Activated CD8-positive, alpha-beta T cell treated with anti-CD3 and anti-CD28 coated beads, Interleukin-2, amount 10 ng/mL, durations not matched to agents 7 days and 5 days (primary cell): ENCODE measurements around the gene PTMS. TPM values are rescaled to one million over a fixed set of nuclear protein-coding genes. Genes with fewer than 3 reads are reported as not detected.

Source experiments
- ATAC-seq: fragments of 150-1000 bp; cut with Tn5 transposase; one replicate; pipeline ENCODE4 v1.10.0; 2021; ENCODE audit warnings: moderate library complexity
- CTCF ChIA-PET: fragments of 350-600 bp; sonication (Branson Sonifier 250); formaldehyde crosslinking; loops from one replicate; lab custom pipeline; 2021; ENCODE audit warnings: antibody characterized with exemption; lab: Charles Lee
- POLR2A ChIA-PET: fragments of 350-600 bp; sonication (Branson Sonifier 250); formaldehyde crosslinking; loops from one replicate; lab custom pipeline; 2021; ENCODE audit warnings: antibody characterized with exemption; lab: Charles Lee
- DNase-seq: peaks from one replicate; pipeline ENCODE4 v3.0.0-alpha.2; 2020
- H3K27ac Mint-ChIP-seq: one replicate; pipeline ENCODE4 v1.8.0; 2021; ENCODE audit warnings: mild to moderate bottlenecking, mixed read lengths
- H3K27me3 Mint-ChIP-seq: one replicate; pipeline ENCODE4 v1.8.0; 2021; ENCODE audit warnings: low read depth, mixed read lengths
- H3K36me3 Mint-ChIP-seq: one replicate; pipeline ENCODE4 v1.8.0; 2021; ENCODE audit warnings: low read depth, mixed read lengths
- H3K4me1 Mint-ChIP-seq: one replicate; pipeline ENCODE4 v1.8.0; 2021; ENCODE audit warnings: low read depth, mixed read lengths
- H3K4me3 Mint-ChIP-seq: one replicate; pipeline ENCODE4 v1.8.0; 2021; ENCODE audit warnings: mild to moderate bottlenecking, mixed read lengths
- H3K9me3 Mint-ChIP-seq: one replicate; pipeline ENCODE4 v1.8.0; 2022; ENCODE audit warnings: mixed read lengths; ENCODE audit not compliant: insufficient read depth
- total RNA-seq, 2 experiments: library from RNA; stranded (reverse); gene quantifications; one replicate each; pipeline ENCODE4 v1.2.3, GENCODE V29; 2021

The PTMS gene
- total RNA-seq, 2 experiments from 2014 or later = 42.9 to 47.4 TPM

DNA sequence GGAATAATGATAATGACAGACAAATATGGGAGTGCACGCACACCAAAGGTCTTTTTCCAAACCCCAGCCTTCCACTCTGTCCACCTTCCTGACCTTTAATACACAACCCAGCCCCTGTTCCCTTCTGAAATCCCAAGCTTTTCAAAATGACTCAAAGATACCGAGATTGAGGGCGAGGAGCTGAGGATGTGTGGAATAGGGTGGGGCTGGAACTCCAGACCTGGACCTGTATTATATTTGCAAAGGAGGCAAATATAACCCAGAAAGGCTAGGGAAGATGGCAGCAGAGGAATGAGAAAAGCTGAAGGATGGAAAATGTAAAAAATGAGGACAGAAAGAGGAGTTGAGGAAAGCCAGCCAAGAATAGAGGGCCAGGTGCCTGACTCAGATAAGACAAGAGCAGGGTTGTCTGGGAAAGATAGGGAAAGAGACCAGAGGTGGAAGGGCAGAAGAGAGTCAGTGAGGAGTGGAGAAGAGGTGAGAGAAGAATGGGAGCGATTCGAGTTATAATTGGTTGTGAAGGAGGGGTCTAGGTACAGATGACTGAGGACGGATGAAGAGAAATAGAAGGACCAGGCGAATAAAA lies 1.0 kb upstream of the PTMS start:
- peaks cover 52% of the 10 kb centered on the region for H3K4me1 Mint-ChIP-seq
- peak overlapping the region; percentile 12 for H3K27ac Mint-ChIP-seq
- peak overlapping the region; percentile 76 for H3K4me3 Mint-ChIP-seq
- no peaks in the 10 kb centered on the region for H3K9me3 Mint-ChIP-seq
- POLR2A ChIA-PET = interaction anchor here (0.6 to 4.4 kb wide), 6 partner anchors 8 to 198 kb away, joined by 3 to 35 read pairs (median 3); partner anchors contain the start of genes C12orf57, MLF2 and P3H3
- ATAC-seq (no peak), DNase-seq (no peak)
- H3K27me3 Mint-ChIP-seq = peaks cover 39% of the 10 kb centered on the region
- H3K36me3 Mint-ChIP-seq = no peaks in the 10 kb centered on the region
- CTCF ChIA-PET = interaction anchor here (2.0 to 20.8 kb wide), 3 partner anchors 8 to 41 kb away, joined by 11 to 378 read pairs (median 160); partner anchors contain the start of genes COPS7A and MLF2

DNA sequence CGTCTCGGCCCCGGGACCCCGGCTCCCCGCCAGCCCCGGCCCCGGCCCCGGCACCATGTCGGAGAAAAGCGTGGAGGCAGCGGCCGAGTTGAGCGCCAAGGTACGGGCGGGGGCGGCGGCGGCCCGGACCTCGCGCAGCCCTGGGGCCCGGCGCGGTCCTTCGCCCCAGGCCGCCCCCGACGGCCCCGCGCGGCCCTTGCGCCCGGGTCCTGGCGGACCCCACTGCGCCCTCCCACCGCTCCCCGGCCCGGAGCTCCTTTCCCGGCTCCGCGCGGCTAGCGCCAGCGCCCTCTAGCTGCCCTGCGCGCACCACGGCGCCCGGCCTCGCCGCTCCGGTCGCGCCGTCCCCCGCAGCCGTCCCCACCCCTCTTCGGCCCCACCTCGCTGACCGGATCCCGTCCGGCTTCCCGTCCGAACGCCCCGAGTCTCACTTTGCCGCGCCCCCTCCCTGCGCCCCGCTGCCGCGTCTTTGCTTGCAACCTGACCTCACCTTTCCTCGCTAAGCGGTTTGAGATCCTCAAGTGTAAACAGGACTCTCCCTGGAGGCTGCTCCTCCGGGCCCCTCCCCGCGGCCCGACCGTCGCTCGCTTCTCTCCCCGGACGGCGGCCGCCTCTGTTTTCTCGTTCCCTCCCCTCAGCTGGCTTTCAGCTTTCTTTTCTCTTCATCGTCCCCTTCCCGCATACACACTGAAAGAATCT lies 637 bp downstream of the PTMS start:
- ATAC-seq (peak; percentile 77), DNase-seq (peak; percentile 68)
- Mint-ChIP-seq H3K9me3 (no peaks in the 10 kb centered on the region), H3K4me1 (peaks cover 66% of the 10 kb centered on the region), H3K27me3 (peaks cover 34% of the 10 kb centered on the region), H3K4me3 (peak overlapping the region; percentile 86), H3K27ac (peak overlapping the region; percentile 74), H3K36me3 (peaks cover 5% of the 10 kb centered on the region)
- POLR2A ChIA-PET = interaction anchor here (0.6 to 4.4 kb wide), 8 partner anchors 13 to 177 kb away, joined by 3 to 35 read pairs (median 4); partner anchors contain the start of genes C12orf57, CD4, MLF2 and P3H3
- CTCF ChIA-PET = interaction anchor here (0.5 to 20.8 kb wide), 26 partner anchors 9 to 177 kb away, joined by 3 to 378 read pairs (median 4); partner anchors contain the start of genes C12orf57, CD4, CDCA3 and COPS7A

DNA sequence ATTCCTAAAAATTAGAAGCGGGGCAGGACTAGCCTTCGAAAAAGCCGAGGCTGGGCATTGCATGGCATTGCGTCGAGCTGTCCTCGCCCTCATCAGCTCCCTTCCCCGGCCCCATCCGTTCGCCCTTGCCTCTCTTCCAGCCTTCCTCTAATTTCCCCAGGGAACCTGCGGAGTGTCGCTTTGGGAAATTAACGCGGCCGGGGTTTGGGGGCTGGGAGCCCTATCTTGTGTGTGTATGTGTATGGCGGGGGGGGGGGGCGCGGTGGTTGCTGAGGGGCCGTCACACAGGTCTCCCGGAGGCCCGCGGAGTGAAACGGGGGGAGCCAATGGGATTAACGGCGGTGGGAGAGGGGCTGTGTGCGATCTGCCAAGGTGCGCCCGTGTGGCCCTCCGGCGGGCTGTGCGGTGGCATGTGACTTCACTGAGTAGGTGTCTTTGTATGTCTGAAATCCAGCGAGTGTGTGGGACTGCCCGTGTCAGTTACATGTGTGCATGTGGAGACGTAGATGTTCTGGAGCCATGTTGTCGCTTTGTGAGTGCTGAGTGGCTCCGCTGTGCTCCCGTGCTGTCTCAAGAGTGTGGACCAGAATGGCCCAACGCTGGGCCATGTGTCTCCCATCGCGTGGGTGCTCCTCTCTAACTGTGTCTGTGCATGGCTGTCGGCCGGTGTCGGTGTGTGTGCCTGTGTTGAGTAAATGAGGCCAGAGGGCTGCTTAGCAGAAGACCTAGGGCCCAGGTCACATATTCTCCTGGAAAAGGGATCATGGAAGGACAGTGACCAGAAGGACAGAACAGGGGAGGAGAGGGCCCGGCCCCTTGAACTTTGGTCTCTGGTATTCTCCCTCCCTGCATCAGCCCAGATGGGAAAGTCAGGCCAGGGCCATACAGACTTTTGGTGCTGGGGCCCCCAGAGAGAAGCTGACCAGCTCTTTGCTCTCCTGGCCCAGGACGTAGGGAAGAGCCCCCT lies 1.5 kb downstream of the PTMS start:
- ChIA-PET CTCF (interaction anchor here (0.7 to 20.8 kb wide), 16 partner anchors 10 to 162 kb away, joined by 3 to 378 read pairs (median 5); partner anchors contain the start of genes CD4, CDCA3, COPS7A and GPR162), POLR2A (interaction anchor here (0.6 to 4.4 kb wide), 8 partner anchors 13 to 176 kb away, joined by 3 to 35 read pairs (median 5); partner anchors contain the start of genes C12orf57, CD4, CDCA3 and MLF2)
- Mint-ChIP-seq H3K27me3 (peaks cover 28% of the 10 kb centered on the region), H3K27ac (peak overlapping the region; percentile 74), H3K4me3 (peak overlapping the region; percentile 86), H3K4me1 (peaks cover 73% of the 10 kb centered on the region), H3K9me3 (no peaks in the 10 kb centered on the region), H3K36me3 (peaks cover 5% of the 10 kb centered on the region)
- no peak for DNase-seq
- no peak for ATAC-seq

DNA sequence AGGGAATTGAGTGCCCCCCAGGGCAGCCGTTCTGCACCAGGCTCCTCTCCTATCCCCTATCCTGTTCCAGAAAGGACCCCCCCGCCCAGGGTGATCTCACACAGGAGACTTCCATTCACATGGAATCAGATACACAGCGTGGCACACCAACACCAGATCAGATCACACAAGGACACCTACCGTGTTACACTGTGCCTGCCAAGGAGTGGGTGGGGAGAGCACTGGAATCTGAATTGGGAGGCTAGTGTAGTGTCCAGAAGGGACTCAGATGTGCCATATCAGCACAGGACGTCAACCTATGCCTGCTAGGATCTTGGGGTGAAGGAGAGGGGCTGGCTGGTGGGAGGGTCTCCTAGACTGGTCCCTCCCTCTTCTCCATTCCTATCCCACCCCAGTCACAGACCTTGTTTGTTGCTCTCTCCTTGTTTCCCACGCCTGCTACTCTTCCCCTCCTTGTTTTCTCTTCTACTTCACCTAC lies 2.3 kb downstream of the PTMS start:
- no peak overlapping the region for H3K27ac Mint-ChIP-seq
- ATAC-seq = no peak
- no peak overlapping the region for H3K4me3 Mint-ChIP-seq
- peaks cover 5% of the 10 kb centered on the region for H3K36me3 Mint-ChIP-seq
- no peak for DNase-seq
- H3K27me3 Mint-ChIP-seq = peaks cover 25% of the 10 kb centered on the region
- no peaks in the 10 kb centered on the region for H3K9me3 Mint-ChIP-seq
- ChIA-PET CTCF (interaction anchor here (10.9 to 20.8 kb wide), 2 partner anchors 11 to 13 kb away, joined by 160 to 378 read pairs; partner anchors contain the start of gene MLF2), POLR2A (interaction anchor here (2.2 to 4.4 kb wide), 2 partner anchors 15 to 83 kb away, joined by 4 to 35 read pairs; partner anchors contain the start of genes CDCA3, MLF2 and USP5)
- peaks cover 81% of the 10 kb centered on the region for H3K4me1 Mint-ChIP-seq

DNA sequence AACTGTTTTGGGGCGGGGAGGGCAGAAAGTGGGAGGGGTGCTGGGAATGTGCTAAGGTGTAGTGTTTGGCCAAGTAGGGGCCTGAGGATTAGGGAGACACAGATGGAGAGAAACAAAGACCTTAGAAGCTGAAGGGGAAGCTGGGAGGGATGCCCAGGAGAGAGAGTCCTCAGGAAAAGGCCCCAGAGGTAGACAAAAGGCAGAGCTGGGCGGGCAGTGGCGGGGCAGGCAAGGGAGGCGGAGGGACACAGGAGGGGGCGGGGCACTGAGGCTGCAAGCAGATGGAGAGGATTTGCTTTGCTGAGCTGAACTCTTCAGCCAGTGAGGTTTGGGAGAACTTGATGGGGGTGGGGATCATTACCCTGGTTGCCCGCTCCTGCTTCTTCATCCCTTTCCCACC lies 2.8 kb downstream of the PTMS start:
- Mint-ChIP-seq H3K4me3 (no peak overlapping the region), H3K27ac (no peak overlapping the region), H3K27me3 (peaks cover 24% of the 10 kb centered on the region), H3K9me3 (no peaks in the 10 kb centered on the region), H3K36me3 (peaks cover 5% of the 10 kb centered on the region), H3K4me1 (peaks cover 78% of the 10 kb centered on the region)
- ChIA-PET POLR2A (interaction anchor here (2.2 to 4.4 kb wide), 2 partner anchors 16 to 82 kb away, joined by 4 to 35 read pairs; partner anchors contain the start of genes CDCA3, MLF2 and USP5), CTCF (interaction anchor here (1.7 to 20.8 kb wide), 3 partner anchors 11 to 104 kb away, joined by 5 to 378 read pairs (median 160); partner anchors contain the start of genes MLF2 and SPSB2)
- no peak for DNase-seq
- no peak for ATAC-seq

DNA sequence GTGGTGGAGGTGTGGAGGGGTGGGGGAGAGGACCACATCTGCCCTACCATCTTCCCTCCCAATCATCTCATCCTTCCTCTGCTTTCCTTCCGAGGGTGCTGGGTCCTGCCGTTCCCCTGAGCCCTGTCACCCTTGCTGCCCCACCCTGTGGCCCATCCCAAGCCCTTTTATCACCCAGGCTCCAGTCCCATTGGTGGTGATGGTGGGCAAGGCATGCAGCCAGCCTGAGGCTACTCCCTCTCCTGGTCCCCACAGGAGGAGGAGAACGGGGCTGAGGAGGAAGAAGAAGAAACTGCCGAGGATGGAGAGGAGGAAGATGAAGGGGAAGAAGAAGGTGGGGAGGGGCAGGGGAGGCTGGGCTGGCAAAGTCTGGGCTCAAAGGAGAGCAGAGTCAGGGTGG lies 3.5 kb downstream of the PTMS start:
- H3K36me3 Mint-ChIP-seq = peaks cover 11% of the 10 kb centered on the region
- POLR2A ChIA-PET = interaction anchor here (0.6 to 9.3 kb wide), 4 partner anchors 16 to 174 kb away, joined by 3 to 66 read pairs (median 4); partner anchors contain the start of genes CDCA3, COPS7A, MLF2 and RNU7-1
- DNase-seq = no peak
- CTCF ChIA-PET = interaction anchor here (1.7 to 20.8 kb wide), 3 partner anchors 11 to 103 kb away, joined by 5 to 378 read pairs (median 160); partner anchors contain the start of genes MLF2 and SPSB2
- no peak for ATAC-seq
- peaks cover 17% of the 10 kb centered on the region for H3K27me3 Mint-ChIP-seq
- peaks cover 78% of the 10 kb centered on the region for H3K4me1 Mint-ChIP-seq
- no peak overlapping the region for H3K27ac Mint-ChIP-seq
- H3K9me3 Mint-ChIP-seq = no peaks in the 10 kb centered on the region
- H3K4me3 Mint-ChIP-seq = no peak overlapping the region

DNA sequence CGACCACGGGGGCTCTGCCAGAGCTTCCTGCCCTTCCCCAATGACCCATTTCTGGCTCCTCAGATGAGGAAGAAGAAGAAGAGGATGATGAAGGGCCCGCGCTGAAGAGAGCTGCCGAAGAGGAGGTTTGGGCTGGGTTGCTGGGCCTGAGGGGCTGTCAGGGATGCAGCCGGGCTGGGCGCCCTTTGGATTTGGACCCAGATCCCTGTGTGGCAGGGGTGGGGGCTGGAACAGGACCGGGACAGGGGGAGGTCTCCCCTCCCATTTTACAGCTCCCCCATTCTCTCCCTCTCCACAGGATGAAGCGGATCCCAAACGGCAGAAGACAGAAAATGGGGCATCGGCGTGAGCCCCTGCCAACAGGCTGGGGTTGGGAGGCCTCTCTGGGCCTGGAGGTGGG lies 3.9 kb downstream of the PTMS start:
- POLR2A ChIA-PET = interaction anchor here (0.6 to 9.3 kb wide), 3 partner anchors 17 to 173 kb away, joined by 3 to 66 read pairs (median 5); partner anchors contain the start of genes COPS7A, MLF2 and RNU7-1
- Mint-ChIP-seq H3K4me1 (peaks cover 80% of the 10 kb centered on the region), H3K27ac (no peak overlapping the region), H3K9me3 (no peaks in the 10 kb centered on the region), H3K4me3 (no peak overlapping the region), H3K36me3 (peaks cover 15% of the 10 kb centered on the region), H3K27me3 (peaks cover 15% of the 10 kb centered on the region)
- DNase-seq (no peak), ATAC-seq (no peak)
- CTCF ChIA-PET = interaction anchor here (1.7 to 20.8 kb wide), 4 partner anchors 11 to 103 kb away, joined by 5 to 378 read pairs (median 86); partner anchors contain the start of genes MLF2 and SPSB2

DNA sequence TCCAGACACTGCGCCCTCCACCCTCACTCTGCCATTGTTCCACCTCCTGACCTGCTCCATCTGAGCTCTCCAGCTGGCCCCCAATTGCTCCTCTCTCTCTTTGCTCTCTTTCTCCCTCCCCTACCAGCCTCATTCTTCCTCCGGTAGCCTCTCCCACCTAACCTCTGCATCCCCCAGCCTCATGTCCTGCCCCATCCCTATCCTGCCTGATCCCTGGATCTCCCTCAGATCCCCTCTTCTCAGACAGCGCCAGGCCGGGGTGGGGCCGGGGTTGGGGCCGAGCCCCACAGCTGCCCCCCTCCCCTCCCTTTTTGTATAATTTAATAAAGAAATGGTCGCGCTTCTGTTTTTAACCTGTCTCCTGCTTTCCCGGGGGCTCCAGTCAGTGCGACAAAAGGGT lies 4.4 kb downstream of the PTMS start:
- ATAC-seq (no peak), DNase-seq (no peak)
- POLR2A ChIA-PET = interaction anchor here (1.2 to 9.3 kb wide), 2 partner anchors 17 to 46 kb away, joined by 3 to 66 read pairs; partner anchors contain the start of genes COPS7A and MLF2
- CTCF ChIA-PET = interaction anchor here (1.7 to 20.8 kb wide), 5 partner anchors 11 to 102 kb away, joined by 5 to 378 read pairs (median 13); partner anchors contain the start of genes MLF2 and SPSB2
- H3K4me1 Mint-ChIP-seq = peaks cover 80% of the 10 kb centered on the region
- peak overlapping the region; percentile 72 for H3K27ac Mint-ChIP-seq
- peaks cover 10% of the 10 kb centered on the region for H3K27me3 Mint-ChIP-seq
- no peak overlapping the region for H3K4me3 Mint-ChIP-seq
- peaks cover 18% of the 10 kb centered on the region for H3K36me3 Mint-ChIP-seq
- no peaks in the 10 kb centered on the region for H3K9me3 Mint-ChIP-seq

DNA sequence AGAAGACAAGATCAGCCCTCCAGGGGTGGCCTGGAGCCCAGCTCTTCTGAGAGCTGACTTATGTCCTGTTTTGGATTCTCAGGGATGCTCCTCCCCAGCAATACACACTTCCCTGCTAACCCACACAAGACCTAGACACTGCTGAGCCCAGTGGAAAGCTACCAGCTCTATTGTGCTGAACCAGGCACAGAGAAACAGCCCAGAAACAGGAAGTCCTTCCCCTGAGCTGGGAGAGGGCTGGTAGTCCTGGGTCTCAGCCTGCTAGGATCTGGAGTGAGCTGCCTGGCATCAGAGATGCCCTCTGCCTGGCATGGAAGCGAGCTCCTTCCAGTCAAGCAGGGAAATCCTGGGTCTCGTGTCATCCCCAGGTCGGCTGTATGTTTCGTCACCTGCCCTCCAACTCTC lies 4.9 kb downstream of the PTMS start:
- H3K27me3 Mint-ChIP-seq = peaks cover 6% of the 10 kb centered on the region
- peaks cover 22% of the 10 kb centered on the region for H3K36me3 Mint-ChIP-seq
- H3K9me3 Mint-ChIP-seq = no peaks in the 10 kb centered on the region
- peak overlapping the region; percentile 80 for H3K27ac Mint-ChIP-seq
- no peak for ATAC-seq
- ChIA-PET CTCF (interaction anchor here (0.7 to 20.8 kb wide), 5 partner anchors 10 to 64 kb away, joined by 3 to 378 read pairs (median 13); partner anchors contain the start of gene MLF2), POLR2A (interaction anchor here (1.0 to 9.3 kb wide), 3 partner anchors 18 to 81 kb away, joined by 3 to 66 read pairs (median 3); partner anchors contain the start of genes COPS7A and MLF2)
- DNase-seq = no peak
- peaks cover 78% of the 10 kb centered on the region for H3K4me1 Mint-ChIP-seq
- H3K4me3 Mint-ChIP-seq = no peak overlapping the region
